ENCODE data around the gene TENT4A. TPM values are rescaled to one million over a fixed set of nuclear protein-coding genes. Genes with fewer than 3 reads are reported as not detected.

The TENT4A gene
- total RNA-seq, 4 donors from 2014 or later, result 11.9 to 15.2 (median 12.7) TPM

DNA sequence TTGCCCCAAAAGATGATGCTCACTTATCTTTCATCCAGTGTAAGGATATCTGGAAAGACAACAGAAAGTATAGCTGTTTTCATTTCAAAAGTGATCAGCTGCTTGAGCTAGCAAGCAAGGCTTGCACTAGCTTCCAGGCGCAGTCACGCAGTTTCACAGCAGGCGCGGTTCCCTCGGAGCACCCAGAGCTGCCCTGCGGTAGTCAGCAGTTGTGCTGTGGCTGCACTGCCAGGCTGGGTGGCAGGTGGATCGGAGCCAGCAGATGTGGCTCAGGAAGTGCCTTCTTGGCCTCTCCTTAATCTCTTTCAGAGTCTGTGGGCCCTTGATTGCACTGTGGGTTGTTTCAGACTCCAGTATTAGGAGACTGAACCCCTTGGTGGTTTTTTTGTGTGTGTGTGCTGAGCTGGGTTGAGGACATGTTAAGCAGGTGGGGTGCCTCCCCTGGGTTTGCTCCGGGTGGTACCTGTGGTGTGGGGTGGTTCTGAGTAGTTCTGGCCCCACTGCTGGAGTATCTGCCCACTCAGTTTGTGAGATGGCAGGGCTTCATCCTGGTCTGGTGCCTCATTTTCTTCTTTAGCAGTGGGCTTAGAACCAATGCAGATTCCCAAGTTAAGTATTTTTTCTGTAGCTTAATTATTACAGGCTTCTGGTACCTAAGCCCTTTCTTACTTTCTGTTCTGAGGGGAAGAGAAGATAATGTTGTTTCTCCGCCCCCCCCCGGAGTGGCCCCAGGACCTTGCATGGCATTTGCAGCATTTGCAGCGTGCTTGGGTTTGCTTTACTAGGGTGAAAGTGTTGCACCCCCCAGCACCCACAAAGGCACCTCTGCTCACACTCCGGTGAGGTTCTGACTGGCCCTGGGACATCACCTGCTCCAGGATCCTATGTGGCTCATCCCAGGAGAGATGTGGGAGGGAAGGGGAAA is 16.4 kb downstream of the TENT4A start:
- Histone ChIP-seq H3K36me3 (no peaks in the 10 kb centered on the region), H3K9me3 (no peaks in the 10 kb centered on the region), H3K4me1 (peaks cover 71 to 86% of the 10 kb centered on the region in 2 donors), H3K4me3 (no peak overlapping the region), H3K27me3 (no peaks in the 10 kb centered on the region), H3K27ac (no peak overlapping the region)
- TF ChIP-seq, protein P1, sequence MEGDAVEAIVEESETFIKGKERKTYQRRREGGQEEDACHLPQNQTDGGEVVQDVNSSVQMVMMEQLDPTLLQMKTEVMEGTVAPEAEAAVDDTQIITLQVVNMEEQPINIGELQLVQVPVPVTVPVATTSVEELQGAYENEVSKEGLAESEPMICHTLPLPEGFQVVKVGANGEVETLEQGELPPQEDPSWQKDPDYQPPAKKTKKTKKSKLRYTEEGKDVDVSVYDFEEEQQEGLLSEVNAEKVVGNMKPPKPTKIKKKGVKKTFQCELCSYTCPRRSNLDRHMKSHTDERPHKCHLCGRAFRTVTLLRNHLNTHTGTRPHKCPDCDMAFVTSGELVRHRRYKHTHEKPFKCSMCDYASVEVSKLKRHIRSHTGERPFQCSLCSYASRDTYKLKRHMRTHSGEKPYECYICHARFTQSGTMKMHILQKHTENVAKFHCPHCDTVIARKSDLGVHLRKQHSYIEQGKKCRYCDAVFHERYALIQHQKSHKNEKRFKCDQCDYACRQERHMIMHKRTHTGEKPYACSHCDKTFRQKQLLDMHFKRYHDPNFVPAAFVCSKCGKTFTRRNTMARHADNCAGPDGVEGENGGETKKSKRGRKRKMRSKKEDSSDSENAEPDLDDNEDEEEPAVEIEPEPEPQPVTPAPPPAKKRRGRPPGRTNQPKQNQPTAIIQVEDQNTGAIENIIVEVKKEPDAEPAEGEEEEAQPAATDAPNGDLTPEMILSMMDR (IDR thresholded peaks at IDR 0.05 in 4 of 5, conservative IDR thresholded peaks at IDR 0.05 in 1 of 5), result no peak
- no peak for TF ChIP-seq POLR2A (IDR thresholded peaks at IDR 0.05)
- peak in 1 of 2 donors; percentile 53 for DNase-seq
- in situ Hi-C loops (cut with MboI; ENCODE audit: low sequenced_read_pairs in 4 of 4), result loop anchor here in 2 of 4 donors (10.0 to 25.0 kb wide), 2 partner anchors 105 to 367 kb away; no protein-coding TSS in a partner anchor
- intact Hi-C loops (cut with DNase I; ENCODE audit: low total_unique reads), result no loop called here
- ATAC-seq, result peak in 1 of 2 donors; percentile 37

DNA sequence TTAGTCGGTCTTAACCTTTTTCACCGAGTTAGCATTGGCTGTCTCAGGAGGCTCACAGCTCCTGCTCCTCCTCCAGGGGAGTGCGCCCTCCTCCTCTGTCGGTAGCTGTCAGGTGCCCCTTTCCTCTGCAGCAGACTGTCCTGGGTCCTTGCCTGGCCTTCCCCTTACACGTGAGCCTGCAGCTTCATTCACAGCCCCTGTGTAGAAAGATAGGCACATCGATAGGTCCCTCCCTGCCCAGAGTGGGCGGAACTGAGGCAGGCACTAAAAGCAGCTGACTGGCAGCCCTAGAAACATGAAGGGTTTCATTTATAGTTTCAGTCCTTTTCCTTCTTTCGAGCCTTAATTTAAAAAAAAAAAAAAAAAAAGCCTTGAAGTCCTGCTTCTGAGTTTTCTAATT is 17.2 kb downstream of the TENT4A start:
- no peak for ATAC-seq
- Histone ChIP-seq H3K9me3 (no peaks in the 10 kb centered on the region), H3K36me3 (no peaks in the 10 kb centered on the region), H3K4me1 (peaks cover 73 to 86% of the 10 kb centered on the region in 2 donors), H3K27me3 (no peaks in the 10 kb centered on the region), H3K4me3 (no peak overlapping the region), H3K27ac (no peak overlapping the region)
- in situ Hi-C loops (cut with MboI; ENCODE audit: low sequenced_read_pairs in 4 of 4), result loop anchor here in 2 of 4 donors (10.0 to 25.0 kb wide), 2 partner anchors 106 to 368 kb away; no protein-coding TSS in a partner anchor
- intact Hi-C loops (cut with DNase I; ENCODE audit: low total_unique reads), result no loop called here
- TF ChIP-seq POLR2A (IDR thresholded peaks at IDR 0.05), result no peak
- TF ChIP-seq, protein P1 (IDR thresholded peaks at IDR 0.05 in 4 of 5, conservative IDR thresholded peaks at IDR 0.05 in 1 of 5), result no peak
- DNase-seq, result no peak

DNA sequence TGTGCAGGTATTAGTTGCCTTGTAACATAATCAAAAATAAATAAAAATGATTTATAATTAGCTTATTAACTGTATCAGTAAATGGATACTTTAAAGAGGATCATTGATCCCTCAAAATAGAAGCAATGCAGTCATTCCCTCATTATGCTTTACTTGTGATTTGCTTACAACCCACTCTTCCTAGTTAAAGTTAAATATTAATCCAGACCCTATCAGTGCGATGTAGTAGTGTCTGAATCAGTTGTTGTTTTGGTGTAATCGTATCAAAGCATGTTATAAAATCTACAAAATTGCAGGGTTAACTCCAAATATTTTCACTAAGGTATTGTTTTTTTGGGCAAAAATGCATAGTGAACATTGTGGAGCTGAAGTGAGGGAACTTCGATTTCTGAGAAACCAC is 17.6 kb downstream of the TENT4A start:
- no peaks in the 10 kb centered on the region for H3K9me3 ChIP-seq
- no peak for TF ChIP-seq POLR2A (IDR thresholded peaks at IDR 0.05)
- TF ChIP-seq, protein P1 (IDR thresholded peaks at IDR 0.05 in 4 of 5, conservative IDR thresholded peaks at IDR 0.05 in 1 of 5), result no peak
- H3K4me3 ChIP-seq, result no peak overlapping the region
- peaks cover 73 to 86% of the 10 kb centered on the region in 2 donors for H3K4me1 ChIP-seq
- DNase-seq (no peak), ATAC-seq (no peak)
- no peaks in the 10 kb centered on the region for H3K27me3 ChIP-seq
- H3K36me3 ChIP-seq, result no peaks in the 10 kb centered on the region
- in situ Hi-C loops (cut with MboI; ENCODE audit: low sequenced_read_pairs in 4 of 4), result loop anchor here in 2 of 4 donors (10.0 to 25.0 kb wide), 2 partner anchors 106 to 369 kb away; no protein-coding TSS in a partner anchor
- H3K27ac ChIP-seq, result no peak overlapping the region
- intact Hi-C loops (cut with DNase I; ENCODE audit: low total_unique reads), result no loop called here

DNA sequence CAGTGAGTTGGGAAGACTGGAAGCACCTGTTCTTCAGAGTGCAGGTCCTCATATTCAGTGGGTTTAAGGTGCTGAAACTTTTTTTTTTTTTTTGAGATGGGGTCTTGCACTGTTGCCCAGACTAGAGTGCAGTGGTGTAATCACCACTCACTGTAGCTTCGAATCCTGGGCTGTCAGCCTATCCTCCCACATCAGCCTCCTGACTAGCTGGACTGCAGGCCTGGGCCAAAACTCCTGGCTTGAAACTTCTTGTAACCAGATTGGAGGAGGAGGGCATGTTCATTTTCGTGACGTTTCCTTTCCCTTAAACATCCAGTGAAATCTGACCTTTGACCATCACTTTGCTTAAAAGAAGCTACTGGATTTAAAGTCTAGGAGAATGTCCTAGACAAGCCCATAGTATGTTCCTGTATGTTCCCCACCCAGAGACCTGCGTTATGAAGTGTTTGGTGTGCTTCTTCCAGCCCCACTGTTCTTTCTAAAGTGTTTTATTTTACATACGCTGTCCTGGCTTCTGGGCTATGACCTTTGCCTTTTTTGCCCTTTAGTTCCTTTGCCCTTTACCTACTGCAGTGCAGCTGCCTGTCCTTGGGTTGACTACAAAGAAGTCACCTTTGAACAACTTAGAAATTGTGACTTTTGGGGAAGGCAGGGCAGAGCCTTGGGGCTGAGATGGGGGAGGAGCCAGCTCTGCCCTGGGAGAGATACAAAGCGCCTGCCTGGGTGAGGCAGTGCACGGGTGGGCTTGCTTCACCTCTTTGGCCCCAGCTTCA is 18.4 kb downstream of the TENT4A start:
- H3K36me3 ChIP-seq, result no peaks in the 10 kb centered on the region
- TF ChIP-seq, protein P1 (IDR thresholded peaks at IDR 0.05 in 4 of 5, conservative IDR thresholded peaks at IDR 0.05 in 1 of 5), result no peak
- TF ChIP-seq POLR2A (IDR thresholded peaks at IDR 0.05), result no peak
- DNase-seq (no peak), ATAC-seq (no peak)
- H3K27ac ChIP-seq, result peak overlapping the region; percentile 54 to 70 (median 62)
- H3K4me3 ChIP-seq, result no peak overlapping the region
- in situ Hi-C loops (cut with MboI; ENCODE audit: low sequenced_read_pairs in 4 of 4) (loop anchor here in 2 of 4 donors (10.0 to 25.0 kb wide), 2 partner anchors 107 to 369 kb away; no protein-coding TSS in a partner anchor), intact Hi-C loops (cut with DNase I; ENCODE audit: low total_unique reads) (loop anchor here (2.0 kb wide), 1 partner anchor 15 kb away; no protein-coding TSS in a partner anchor)
- no peaks in the 10 kb centered on the region for H3K27me3 ChIP-seq
- H3K9me3 ChIP-seq, result no peaks in the 10 kb centered on the region
- H3K4me1 ChIP-seq, result peaks cover 66 to 88% of the 10 kb centered on the region in 2 donors
